Amniotic stem cell (primary cell): ENCODE data around the gene MTCP1.

Experiments
- DNase-seq: peaks from one replicate; lab custom pipeline; 2025; lab: John Stamatoyannopoulos, UW

The MTCP1 gene

GRCh38 chrX:155053656-155054055 lies 17.3 kb downstream of the MTCP1 start:
- no peak for DNase-seq

GRCh38 chrX:155052738-155053498 lies 18.0 kb downstream of the MTCP1 start:
- no peak for DNase-seq

- DNase-seq, result peak; percentile 1
These were observed 21.8 kb downstream of the MTCP1 start for GRCh38 chrX:155048977-155049619.

- DNase-seq, result no peak
These were observed 24.0 kb downstream of the MTCP1 start for GRCh38 chrX:155046811-155047528.

GRCh38 chrX:155046129-155046810 lies 24.7 kb downstream of the MTCP1 start:
- no peak for DNase-seq

GRCh38 chrX:155035688-155036087 lies 35.2 kb downstream of the MTCP1 start:
- DNase-seq, result no peak

GRCh38 chrX:155031657-155032056 lies 39.3 kb downstream of the MTCP1 start:
- DNase-seq, result no peak

GRCh38 chrX:155028877-155029291 lies 42.1 kb downstream of the MTCP1 start:
- DNase-seq, result no peak

- no peak for DNase-seq
These were observed 42.8 kb downstream of the MTCP1 start for GRCh38 chrX:155028129-155028528.

GRCh38 chrX:155027509-155028066 lies 43.3 kb downstream of the MTCP1 start:
- peak; percentile 13 for DNase-seq

- peak; percentile 50 for DNase-seq
These were observed 44.0 kb downstream of the MTCP1 start, which contains the start of gene FUNDC2 for GRCh38 chrX:155026727-155027508. Gene FUNDC2, plus strand, starts transcription at chrX:155026844. Its CDS starts 95 bp downstream, at chrX:155026939.

- DNase-seq, result no peak
These were observed 44.6 kb downstream of the MTCP1 start for GRCh38 chrX:155026420-155026726.

GRCh38 chrX:155023907-155024833 lies 46.8 kb downstream of the MTCP1 start:
- no peak for DNase-seq

GRCh38 chrX:155022585-155022984 lies 48.4 kb downstream of the MTCP1 start, which contains the start of gene F8:
Gene F8, minus strand, starts transcription at chrX:155022723. Its CDS starts 171 bp downstream, at chrX:155022552.
- no peak for DNase-seq

GRCh38 chrX:155020591-155020990 lies 50.3 kb downstream of the MTCP1 start:
- DNase-seq, result no peak
